Smooth muscle cell (in vitro differentiated cells): ENCODE measurements around the gene CREB3L2. TPM values are rescaled to one million over a fixed set of nuclear protein-coding genes. Genes with fewer than 3 reads are reported as not detected.

ENCODE experiments used
- DNase-seq: peaks from one replicate; lab custom pipeline; 2025; ENCODE audit not compliant: unreplicated experiment; lab: John Stamatoyannopoulos, UW
- H2AFZ ChIP-seq: fragments of 200-600 bp; sonication (generic); 2 replicates; pipeline ENCODE4 v1.6.0; 2016; ENCODE audit warnings: antibody characterized with exemption, low read depth, mild to moderate bottlenecking
- H3F3A ChIP-seq: fragments of 200-600 bp; sonication (generic); 2 replicates; pipeline ENCODE4 v1.6.0; 2017; ENCODE audit warnings: antibody characterized with exemption, low read depth
- H3K27ac ChIP-seq: fragments of 200-600 bp; sonication (generic); 2 replicates; pipeline ENCODE4 v1.5.1; 2016; ENCODE audit warnings: low read depth, mild to moderate bottlenecking
- H3K27me3 ChIP-seq: fragments of 200-600 bp; sonication (generic); 2 replicates; pipeline ENCODE4 v1.6.1; 2016; ENCODE audit warnings: low read depth, mild to moderate bottlenecking
- H3K36me3 ChIP-seq: fragments of 200-600 bp; sonication (generic); 2 replicates; pipeline ENCODE4 v1.5.1; 2016; ENCODE audit warnings: low read depth
- H3K4me1 ChIP-seq: fragments of 200-600 bp; sonication (generic); 2 replicates; pipeline ENCODE4 v1.5.1; 2016; ENCODE audit warnings: low read depth
- H3K4me2 ChIP-seq: fragments of 200-600 bp; sonication (generic); 2 replicates; pipeline ENCODE4 v1.6.0; 2016; ENCODE audit warnings: mild to moderate bottlenecking
- H3K4me3 ChIP-seq: fragments of 200-600 bp; sonication (generic); 2 replicates; pipeline ENCODE4 v1.5.1; 2016; ENCODE audit warnings: mild to moderate bottlenecking
- H3K79me2 ChIP-seq: fragments of 200-600 bp; sonication (generic); 2 replicates; pipeline ENCODE4 v1.6.0; 2016; ENCODE audit warnings: low read depth, mild to moderate bottlenecking
- H3K9ac ChIP-seq: fragments of 200-600 bp; sonication (generic); 2 replicates; pipeline ENCODE4 v1.6.0; 2016; ENCODE audit warnings: low read depth
- H3K9me3 ChIP-seq: fragments of 200-600 bp; sonication (generic); replicated peaks from 2 replicates; pipeline ENCODE4 v1.5.1; 2016; ENCODE audit warnings: low read depth
- H4K20me1 ChIP-seq: fragments of 200-600 bp; sonication (generic); 2 replicates; pipeline ENCODE4 v1.6.0; 2016; ENCODE audit warnings: low read depth
- CTCF ChIP-seq: fragments of 200-600 bp; sonication (generic); IDR thresholded peaks from 2 replicates; pipeline ENCODE4 v1.5.1; 2017; ENCODE audit warnings: borderline replicate concordance, mild to moderate bottlenecking, antibody characterized with exemption; ENCODE audit not compliant: insufficient read depth, poor library complexity, severe bottlenecking
- WGBS: methylation state at CpG from one replicate; pipeline ENCODE4 v1.1.7; 2016; ENCODE audit warnings: low lambda C conversion rate; 5-methylcytosine and 5-hydroxymethylcytosine counted together
- polyA plus RNA-seq: library from polyadenylated mRNA; unstranded; fragments of >200 nt; fragmentation: Nextera tagmentation; extraction: Ambion mirVana; gene quantifications from 2 replicates; pipeline ENCODE4 v1.2.1, GENCODE V29; 2016
- total RNA-seq: library from RNA; depleted of rRNA; stranded (reverse); fragments of >200 nt; gene quantifications from 2 replicates; pipeline ENCODE4 v1.2.3, GENCODE V29; 2014

The CREB3L2 gene
- total and polyA plus RNA-seq, 2 experiments from 2014 or later: 27.4 to 69.1 TPM

GRCh38 chr7:137870684-137871083, 131.2 kb downstream of the CREB3L2 start:
- Histone ChIP-seq H3K4me2 (peak overlapping the region; percentile 45), H2AFZ (no peak overlapping the region), H3K9ac (no peak overlapping the region), H3K9me3 (no peaks in the 10 kb centered on the region), H3K79me2 (no peaks in the 10 kb centered on the region), H3K27me3 (no peaks in the 10 kb centered on the region), H3F3A (peaks cover 13% of the 10 kb centered on the region), H3K27ac (peak overlapping the region; percentile 74), H3K4me3 (no peak overlapping the region), H3K4me1 (peaks cover 11% of the 10 kb centered on the region), H3K36me3 (peaks cover 19% of the 10 kb centered on the region), H4K20me1 (no peaks in the 10 kb centered on the region)
- no peak for TF ChIP-seq CTCF
- no peak for DNase-seq

GRCh38 chr7:137870078-137870477, 131.8 kb downstream of the CREB3L2 start:
- Histone ChIP-seq H3K4me1 (peaks cover 5% of the 10 kb centered on the region), H3K9me3 (no peaks in the 10 kb centered on the region), H3K36me3 (peaks cover 22% of the 10 kb centered on the region)

GRCh38 chr7:137869260-137869659, 132.6 kb downstream of the CREB3L2 start:
- H3F3A ChIP-seq: peaks cover 3% of the 10 kb centered on the region
- H3K27ac ChIP-seq: no peak overlapping the region
- H3K4me1 ChIP-seq: no peaks in the 10 kb centered on the region
- no peaks in the 10 kb centered on the region for H3K9me3 ChIP-seq
- TF ChIP-seq CTCF: no peak
- H3K36me3 ChIP-seq: peaks cover 22% of the 10 kb centered on the region
- no peaks in the 10 kb centered on the region for H4K20me1 ChIP-seq
- 93% methylated on average over 3 of the region's 3 CpGs for WGBS
- no peak overlapping the region for H3K4me3 ChIP-seq
- H3K79me2 ChIP-seq: no peaks in the 10 kb centered on the region
- no peak overlapping the region for H3K4me2 ChIP-seq
- no peaks in the 10 kb centered on the region for H3K27me3 ChIP-seq
- no peak for DNase-seq
- H3K9ac ChIP-seq: no peak overlapping the region
- no peak overlapping the region for H2AFZ ChIP-seq

More at GRCh38 chr7:137870078-137870477, 131.8 kb downstream of the CREB3L2 start:
- Histone ChIP-seq H4K20me1 (no peaks in the 10 kb centered on the region), H3K79me2 (no peaks in the 10 kb centered on the region), H3K27ac (peak overlapping the region; percentile 74), H3K27me3 (no peaks in the 10 kb centered on the region), H3F3A (peaks cover 10% of the 10 kb centered on the region), H3K4me2 (no peak overlapping the region), H3K4me3 (no peak overlapping the region), H2AFZ (no peak overlapping the region), H3K9ac (no peak overlapping the region)
- WGBS: 100% methylated on average over 1 of the region's 1 CpG
- DNase-seq: no peak
- TF ChIP-seq CTCF: no peak

GRCh38 chr7:137867289-137867688, 134.6 kb downstream of the CREB3L2 start:
- Histone ChIP-seq H3K79me2 (no peaks in the 10 kb centered on the region), H3F3A (no peaks in the 10 kb centered on the region), H3K9me3 (no peaks in the 10 kb centered on the region), H3K4me2 (no peak overlapping the region), H2AFZ (no peak overlapping the region), H3K36me3 (peaks cover 22% of the 10 kb centered on the region), H3K4me3 (no peak overlapping the region), H3K9ac (no peak overlapping the region), H3K27ac (no peak overlapping the region), H3K27me3 (no peaks in the 10 kb centered on the region), H3K4me1 (no peaks in the 10 kb centered on the region), H4K20me1 (no peaks in the 10 kb centered on the region)
- WGBS: 96% methylated on average over 3 of the region's 3 CpGs
- no peak for DNase-seq
- no peak for TF ChIP-seq CTCF
